ENCODE data around the gene KLHL26. TPM values are rescaled to one million over a fixed set of nuclear protein-coding genes. Genes with fewer than 3 reads are reported as not detected.

The KLHL26 gene
- total and polyA plus RNA-seq, 4 experiments from 2014 or later = 4.4 to 14.8 (median 10.6) TPM

DNA sequence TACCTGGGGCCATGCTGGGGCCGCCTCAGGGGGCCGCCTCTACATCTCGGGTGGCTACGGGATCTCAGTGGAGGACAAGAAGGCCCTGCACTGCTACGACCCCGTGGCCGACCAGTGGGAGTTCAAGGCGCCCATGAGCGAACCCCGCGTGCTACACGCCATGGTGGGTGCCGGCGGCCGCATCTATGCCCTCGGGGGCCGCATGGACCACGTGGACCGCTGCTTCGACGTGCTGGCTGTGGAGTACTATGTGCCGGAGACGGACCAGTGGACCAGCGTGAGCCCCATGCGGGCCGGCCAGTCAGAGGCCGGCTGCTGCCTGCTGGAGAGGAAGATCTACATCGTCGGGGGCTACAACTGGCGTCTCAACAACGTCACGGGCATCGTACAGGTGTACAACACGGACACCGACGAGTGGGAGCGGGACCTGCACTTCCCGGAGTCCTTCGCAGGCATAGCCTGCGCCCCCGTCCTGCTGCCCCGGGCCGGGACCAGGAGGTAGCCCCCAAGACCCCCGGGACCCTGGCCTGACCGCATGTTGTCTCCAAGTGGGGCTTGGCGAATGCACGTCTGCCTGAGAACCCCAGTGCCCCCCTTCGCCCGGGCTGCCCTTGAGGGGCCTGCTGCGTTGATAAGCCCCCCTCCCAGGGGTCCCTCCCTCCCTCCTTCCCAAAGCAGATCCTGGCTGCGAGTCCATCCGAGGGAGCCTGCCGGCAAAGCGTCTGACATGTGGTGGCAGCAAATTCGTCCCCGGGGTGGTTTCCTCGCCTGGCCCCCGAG lies 32.1 kb downstream of the KLHL26 start:
- peaks cover 5% of the 10 kb centered on the region for H3K36me3 ChIP-seq (ENCODE audit: insufficient read depth, low read length)
- ChIA-PET CTCF (ENCODE audit: partially characterized antibody) (no interaction called here), POLR2A (ENCODE audit: partially characterized antibody) (no interaction called here)
- Mint-ChIP-seq H3K4me3 (no peak overlapping the region), H3K4me1 (peaks cover 0 to 3% (median 2%) of the 10 kb centered on the region in 4 donors), H3K27me3 (no peaks in the 10 kb centered on the region), H3K36me3 (peaks cover 13 to 20% of the 10 kb centered on the region in 2 donors), H3K9me3 (no peaks in the 10 kb centered on the region), H3K27ac (no peak overlapping the region)
- intact Hi-C loops (cut with micrococcal nuclease) = no loop called here
- H3K27me3 ChIP-seq (ENCODE audit: insufficient read depth, low read length) = no peaks in the 10 kb centered on the region
- H3K4me3 ChIP-seq (ENCODE audit: low read length in 2 of 2) = no peak overlapping the region
- peaks cover 3% of the 10 kb centered on the region for H3K4me1 ChIP-seq (ENCODE audit: insufficient read depth, low read length)
- H3K9me3 ChIP-seq (ENCODE audit: control insufficient read depth in 1 of 2, low read length in 2 of 2) = no peaks in the 10 kb centered on the region
- H3K27ac ChIP-seq (ENCODE audit: low read depth, low read length) = no peak overlapping the region
- DNase-seq = no peak

DNA sequence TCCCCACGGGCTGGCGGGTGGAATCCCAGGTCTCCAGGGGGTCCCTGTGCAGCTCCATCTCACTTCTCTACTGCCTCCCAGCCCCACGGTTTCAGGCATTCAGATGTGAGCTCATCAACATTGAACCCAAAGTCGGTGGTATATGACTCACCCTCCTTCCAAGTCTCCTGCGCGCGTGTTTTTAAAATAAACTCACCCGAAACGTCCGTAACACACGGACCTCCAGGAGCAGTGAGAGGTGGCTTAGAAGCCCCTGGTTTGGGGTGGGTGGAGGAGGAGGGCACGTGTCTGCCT lies 32.6 kb downstream of the KLHL26 start:
- DNase-seq = no peak
- no peaks in the 10 kb centered on the region for H3K27me3 ChIP-seq (ENCODE audit: insufficient read depth, low read length)
- POLR2A ChIA-PET (ENCODE audit: partially characterized antibody) = no interaction called here
- Mint-ChIP-seq H3K27me3 (no peaks in the 10 kb centered on the region), H3K27ac (no peak overlapping the region), H3K4me3 (no peak overlapping the region), H3K9me3 (no peaks in the 10 kb centered on the region), H3K36me3 (peaks cover 13 to 20% of the 10 kb centered on the region in 2 donors), H3K4me1 (peaks cover 0 to 1% (median 0%) of the 10 kb centered on the region in 4 donors)
- intact Hi-C loops (cut with micrococcal nuclease) = no loop called here
- CTCF ChIA-PET (ENCODE audit: partially characterized antibody) = no interaction called here
- H3K4me1 ChIP-seq (ENCODE audit: insufficient read depth, low read length) = no peaks in the 10 kb centered on the region
- H3K36me3 ChIP-seq (ENCODE audit: insufficient read depth, low read length) = peaks cover 5% of the 10 kb centered on the region
- no peak overlapping the region for H3K4me3 ChIP-seq (ENCODE audit: low read length in 2 of 2)
- no peak overlapping the region for H3K27ac ChIP-seq (ENCODE audit: low read depth, low read length)
- no peaks in the 10 kb centered on the region for H3K9me3 ChIP-seq (ENCODE audit: control insufficient read depth in 1 of 2, low read length in 2 of 2)

DNA sequence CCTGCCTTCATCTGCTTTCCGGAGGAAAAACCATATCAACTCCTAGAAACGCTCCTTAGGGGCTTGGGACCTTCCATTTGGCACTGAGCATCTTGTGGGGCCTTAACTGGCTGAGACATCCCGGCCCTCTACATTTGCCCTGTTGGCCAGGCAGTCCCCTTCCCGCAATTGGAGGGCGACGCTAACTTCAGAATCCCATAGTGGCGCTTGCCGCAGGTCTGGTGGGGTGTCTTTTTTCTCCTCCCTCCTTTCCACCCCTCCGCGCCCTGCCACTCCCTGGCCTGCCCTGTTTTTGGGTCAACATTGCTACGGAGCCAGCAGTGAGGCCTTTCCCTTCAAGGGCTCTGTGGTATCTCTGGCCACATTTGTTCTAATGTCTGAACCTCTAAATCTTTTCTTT lies 33.1 kb downstream of the KLHL26 start:
- H3K27ac Mint-ChIP-seq = no peak overlapping the region
- intact Hi-C loops (cut with micrococcal nuclease) = no loop called here

DNA sequence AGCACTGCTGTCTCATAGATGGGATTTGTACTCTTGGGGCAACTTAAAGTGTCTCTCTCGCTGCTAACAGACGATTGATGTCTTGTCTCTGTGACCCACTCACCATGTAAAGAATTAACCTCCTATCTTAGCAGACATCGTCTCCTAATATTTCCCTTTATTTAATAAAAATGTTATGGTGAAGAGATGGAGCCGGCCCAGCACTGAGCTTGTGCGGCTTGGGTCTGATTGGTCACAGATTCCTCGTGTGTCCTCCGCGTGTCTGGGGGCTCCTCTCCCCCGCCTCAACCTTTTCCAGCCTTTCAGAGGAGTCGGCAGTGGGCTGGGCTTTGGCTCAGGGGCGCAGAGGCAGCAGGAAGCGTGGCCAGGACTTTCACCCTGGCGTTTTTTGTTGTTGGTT lies 33.5 kb downstream of the KLHL26 start:
- POLR2A ChIA-PET (ENCODE audit: partially characterized antibody) = no interaction called here
- CTCF ChIA-PET (ENCODE audit: partially characterized antibody) = no interaction called here
- Mint-ChIP-seq H3K27me3 (no peaks in the 10 kb centered on the region), H3K4me3 (no peak overlapping the region), H3K9me3 (no peaks in the 10 kb centered on the region), H3K27ac (no peak overlapping the region), H3K36me3 (peaks cover 13 to 20% of the 10 kb centered on the region in 2 donors), H3K4me1 (peaks cover 0 to 1% (median 0%) of the 10 kb centered on the region in 4 donors)
- no peak overlapping the region for H3K4me3 ChIP-seq (ENCODE audit: low read length in 2 of 2)
- no peaks in the 10 kb centered on the region for H3K9me3 ChIP-seq (ENCODE audit: control insufficient read depth in 1 of 2, low read length in 2 of 2)
- intact Hi-C loops (cut with micrococcal nuclease) = no loop called here
- H3K36me3 ChIP-seq (ENCODE audit: insufficient read depth, low read length) = peaks cover 5% of the 10 kb centered on the region
- no peaks in the 10 kb centered on the region for H3K4me1 ChIP-seq (ENCODE audit: insufficient read depth, low read length)
- H3K27ac ChIP-seq (ENCODE audit: low read depth, low read length) = no peak overlapping the region
- no peaks in the 10 kb centered on the region for H3K27me3 ChIP-seq (ENCODE audit: insufficient read depth, low read length)
- no peak for DNase-seq

More for the DNA sequence above, 33.1 kb downstream of the KLHL26 start:
- Histone ChIP-seq H3K4me1 (ENCODE audit: insufficient read depth, low read length) (no peaks in the 10 kb centered on the region), H3K4me3 (ENCODE audit: low read length in 2 of 2) (no peak overlapping the region), H3K9me3 (ENCODE audit: control insufficient read depth in 1 of 2, low read length in 2 of 2) (no peaks in the 10 kb centered on the region), H3K27me3 (ENCODE audit: insufficient read depth, low read length) (no peaks in the 10 kb centered on the region), H3K27ac (ENCODE audit: low read depth, low read length) (no peak overlapping the region), H3K36me3 (ENCODE audit: insufficient read depth, low read length) (peaks cover 5% of the 10 kb centered on the region)
- POLR2A ChIA-PET (ENCODE audit: partially characterized antibody) = no interaction called here
- no peak overlapping the region for H3K4me3 Mint-ChIP-seq
- H3K9me3 Mint-ChIP-seq = no peaks in the 10 kb centered on the region
- peaks cover 13 to 20% of the 10 kb centered on the region in 2 donors for H3K36me3 Mint-ChIP-seq
- DNase-seq = no peak
- H3K27me3 Mint-ChIP-seq = no peaks in the 10 kb centered on the region
- CTCF ChIA-PET (ENCODE audit: partially characterized antibody) = no interaction called here
- H3K4me1 Mint-ChIP-seq = peaks cover 0 to 1% (median 0%) of the 10 kb centered on the region in 4 donors

DNA sequence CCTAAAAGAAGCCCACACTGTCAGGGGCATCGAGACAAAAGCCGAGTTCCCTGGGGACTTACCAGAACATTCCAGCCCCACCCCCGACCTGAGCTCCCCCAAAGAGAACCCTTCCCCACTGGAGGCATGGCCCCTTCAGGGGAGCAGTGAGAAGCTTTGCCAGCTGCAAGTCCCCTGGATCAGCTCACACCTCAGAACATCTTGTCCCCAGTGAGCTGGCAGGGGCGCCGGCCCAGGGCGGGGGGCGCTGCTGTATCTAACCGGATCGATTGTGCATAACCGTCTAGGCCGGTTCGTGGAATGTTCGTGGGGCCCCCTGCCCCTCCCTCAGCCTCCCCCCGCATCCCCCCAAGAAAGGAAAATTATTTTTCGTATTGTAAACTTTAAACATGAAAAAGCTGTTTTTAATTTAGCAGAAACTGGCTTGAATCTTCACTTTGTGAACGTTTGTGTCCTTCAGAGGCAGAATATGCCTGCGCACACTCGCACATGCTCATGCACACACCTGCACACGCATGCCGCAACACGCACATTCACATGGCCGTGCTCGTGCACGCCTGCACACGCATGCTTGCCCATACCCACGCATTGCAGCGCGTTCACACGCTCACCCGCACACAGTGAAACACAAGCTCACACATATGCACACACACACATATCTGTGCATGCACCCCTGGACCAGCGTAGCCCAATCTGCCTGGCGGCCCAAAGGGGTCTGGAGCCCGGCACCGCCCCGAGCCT lies 34.6 kb downstream of the KLHL26 start:
- ChIA-PET CTCF (ENCODE audit: partially characterized antibody) (no interaction called here), POLR2A (ENCODE audit: partially characterized antibody) (interaction anchor here (1.7 kb wide), 1 partner anchor 83 kb away, joined by 5 read pairs; the partner anchor contains the start of gene REX1BD)
- no peaks in the 10 kb centered on the region for H3K27me3 ChIP-seq (ENCODE audit: insufficient read depth, low read length)
- H3K4me1 Mint-ChIP-seq = peaks cover 0 to 1% (median 0%) of the 10 kb centered on the region in 4 donors
- H3K27me3 Mint-ChIP-seq = no peaks in the 10 kb centered on the region
- intact Hi-C loops (cut with micrococcal nuclease) = no loop called here
- DNase-seq = no peak
- no peak overlapping the region for H3K4me3 Mint-ChIP-seq
- no peak overlapping the region for H3K27ac Mint-ChIP-seq
- no peak overlapping the region for H3K27ac ChIP-seq (ENCODE audit: low read depth, low read length)
- H3K4me3 ChIP-seq (ENCODE audit: low read length in 2 of 2) = no peak overlapping the region
- no peaks in the 10 kb centered on the region for H3K4me1 ChIP-seq (ENCODE audit: insufficient read depth, low read length)
- H3K36me3 ChIP-seq (ENCODE audit: insufficient read depth, low read length) = peaks cover 5% of the 10 kb centered on the region
- H3K9me3 ChIP-seq (ENCODE audit: control insufficient read depth in 1 of 2, low read length in 2 of 2) = no peaks in the 10 kb centered on the region
- peaks cover 13 to 20% of the 10 kb centered on the region in 2 donors for H3K36me3 Mint-ChIP-seq
- H3K9me3 Mint-ChIP-seq = no peaks in the 10 kb centered on the region

DNA sequence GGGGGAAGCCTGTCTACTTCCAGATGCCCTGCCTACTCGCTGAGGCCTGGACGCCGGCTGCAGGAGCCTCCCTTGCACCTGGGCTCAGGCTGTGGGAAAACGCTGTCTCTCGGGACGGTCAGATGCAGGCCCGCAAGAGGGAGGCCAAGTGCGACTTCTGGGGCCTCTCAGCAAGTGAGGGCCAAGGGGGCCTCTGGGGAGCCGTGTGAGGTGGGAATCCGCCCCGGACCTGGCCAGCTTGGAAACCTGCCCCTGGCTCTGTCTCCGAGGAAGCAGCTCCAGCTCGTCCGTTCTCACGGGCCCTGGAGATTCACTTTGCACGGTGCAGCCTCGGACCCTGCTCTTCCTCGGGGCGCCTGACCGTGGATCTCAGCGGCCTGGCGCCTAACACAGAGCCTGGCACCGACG lies 35.2 kb downstream of the KLHL26 start:
- intact Hi-C loops (cut with micrococcal nuclease) = no loop called here
- Histone ChIP-seq H3K4me1 (ENCODE audit: insufficient read depth, low read length) (no peaks in the 10 kb centered on the region), H3K4me3 (ENCODE audit: low read length in 2 of 2) (no peak overlapping the region), H3K27me3 (ENCODE audit: insufficient read depth, low read length) (no peaks in the 10 kb centered on the region), H3K9me3 (ENCODE audit: control insufficient read depth in 1 of 2, low read length in 2 of 2) (no peaks in the 10 kb centered on the region), H3K36me3 (ENCODE audit: insufficient read depth, low read length) (peaks cover 5% of the 10 kb centered on the region), H3K27ac (ENCODE audit: low read depth, low read length) (no peak overlapping the region)
- POLR2A ChIA-PET (ENCODE audit: partially characterized antibody) = interaction anchor here (1.7 kb wide), 1 partner anchor 83 kb away, joined by 5 read pairs; the partner anchor contains the start of gene REX1BD
- no peak overlapping the region for H3K27ac Mint-ChIP-seq
- H3K9me3 Mint-ChIP-seq = no peaks in the 10 kb centered on the region
- H3K4me3 Mint-ChIP-seq = no peak overlapping the region
- H3K36me3 Mint-ChIP-seq = peaks cover 13 to 20% of the 10 kb centered on the region in 2 donors
- no peak for DNase-seq
- H3K27me3 Mint-ChIP-seq = no peaks in the 10 kb centered on the region
- peaks cover 0 to 1% (median 0%) of the 10 kb centered on the region in 4 donors for H3K4me1 Mint-ChIP-seq
- CTCF ChIA-PET (ENCODE audit: partially characterized antibody) = interaction anchor here (1.2 kb wide), 1 partner anchor 78 kb away, joined by 4 read pairs; no protein-coding TSS in a partner anchor

DNA sequence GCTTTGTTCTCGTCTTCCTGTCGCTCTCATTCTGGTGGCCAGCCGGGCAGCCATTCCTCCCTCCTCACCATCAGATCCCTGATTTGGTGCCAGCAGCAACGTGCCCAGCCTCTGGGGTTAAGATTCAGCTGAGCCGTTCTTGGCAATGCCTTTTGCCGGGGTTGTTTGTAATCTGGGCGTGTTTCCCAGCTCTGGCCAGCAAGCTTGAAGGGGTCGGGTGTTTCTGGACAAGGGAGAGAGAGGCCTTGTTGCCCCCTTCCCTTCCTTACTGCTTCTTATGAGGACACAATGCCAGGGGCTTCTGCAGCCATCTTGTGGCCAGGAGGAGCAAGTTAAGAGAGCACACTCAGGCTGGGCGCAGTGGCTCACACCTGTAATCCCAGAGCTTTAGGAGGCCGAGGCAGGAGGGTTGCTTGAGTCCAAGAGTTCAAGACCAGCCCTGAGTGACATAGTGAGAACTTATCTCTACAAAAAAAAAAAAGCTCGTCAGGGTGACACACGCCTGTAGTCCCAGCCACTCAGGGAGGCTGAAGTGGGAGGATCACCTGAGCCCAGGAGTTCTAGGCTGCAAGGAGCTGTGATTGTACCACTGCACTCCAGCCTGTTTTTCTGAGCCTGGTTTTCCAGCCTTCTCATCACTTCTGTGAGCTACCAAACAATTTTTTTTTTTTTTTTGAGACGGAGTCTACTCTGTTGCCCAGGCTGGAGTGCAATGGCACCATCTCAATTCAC lies 35.9 kb downstream of the KLHL26 start:
- Histone ChIP-seq H3K4me3 (ENCODE audit: low read length in 2 of 2) (no peak overlapping the region), H3K27ac (ENCODE audit: low read depth, low read length) (no peak overlapping the region), H3K4me1 (ENCODE audit: insufficient read depth, low read length) (no peaks in the 10 kb centered on the region), H3K36me3 (ENCODE audit: insufficient read depth, low read length) (peaks cover 5% of the 10 kb centered on the region), H3K9me3 (ENCODE audit: control insufficient read depth in 1 of 2, low read length in 2 of 2) (no peaks in the 10 kb centered on the region), H3K27me3 (ENCODE audit: insufficient read depth, low read length) (no peaks in the 10 kb centered on the region)
- ChIA-PET CTCF (ENCODE audit: partially characterized antibody) (interaction anchor here (0.6 to 1.2 kb wide), 4 partner anchors 79 to 220 kb away, joined by 3 to 4 read pairs (median 3); no protein-coding TSS in a partner anchor), POLR2A (ENCODE audit: partially characterized antibody) (interaction anchor here (1.7 kb wide), 1 partner anchor 84 kb away, joined by 5 read pairs; the partner anchor contains the start of gene REX1BD)
- peaks cover 7 to 15% of the 10 kb centered on the region in 2 donors for H3K36me3 Mint-ChIP-seq
- peaks cover 0 to 1% (median 0%) of the 10 kb centered on the region in 4 donors for H3K4me1 Mint-ChIP-seq
- intact Hi-C loops (cut with micrococcal nuclease) = no loop called here
- H3K27ac Mint-ChIP-seq = no peak overlapping the region
- no peak for DNase-seq
- no peaks in the 10 kb centered on the region for H3K27me3 Mint-ChIP-seq
- H3K9me3 Mint-ChIP-seq = no peaks in the 10 kb centered on the region
- H3K4me3 Mint-ChIP-seq = no peak overlapping the region

Data from CD4-positive, alpha-beta memory T cell (primary cell).